IMR-90 (cell line): ENCODE data around the gene ROBO3. TPM values are rescaled to one million over a fixed set of nuclear protein-coding genes. Genes with fewer than 3 reads are reported as not detected.

Experiments
- ATAC-seq: fragments of 200-7000 bp; cut with Tn5 transposase; 2 replicates; pipeline ENCODE4 v1.9.1; 2020; ENCODE audit warnings: low read depth, mild to moderate bottlenecking, moderate library complexity
- BruUV-seq: library from RNA; stranded (reverse); fragments of 400-500 nt; replicated peaks from 2 replicates; lab custom pipeline; 2021; lab: Mats Ljungman, UMichigan
- CTCF ChIA-PET: fragments of 300-600 bp; formaldehyde crosslinking; extraction: SDS; loops from one replicate; lab custom pipeline; 2021; ENCODE audit warnings: antibody characterized with exemption; lab: Yijun Ruan, JAX
- POLR2A ChIA-PET: fragments of 300-600 bp; sonication (Branson Sonifier 250); formaldehyde crosslinking; loops from one replicate; lab custom pipeline; 2022; ENCODE audit warnings: antibody characterized with exemption; ENCODE audit not compliant: unreplicated experiment; lab: Charles Lee
- DNase-seq: peaks from one replicate; pipeline ENCODE4 v3.0.0; 2013
- H2AFZ ChIP-seq: replicated peaks from 2 replicates; pipeline ENCODE3; 2013; ENCODE audit warnings: low read length, mild to moderate bottlenecking; ENCODE audit not compliant: poor library complexity
- H2AK5ac ChIP-seq: 2 replicates; pipeline ENCODE4 v1.6.1; 2013; ENCODE audit warnings: low read depth, low read length, inconsistent platforms
- H2AK9ac ChIP-seq: replicated peaks from 2 replicates; pipeline ENCODE3; 2013; ENCODE audit warnings: mild to moderate bottlenecking, low read depth, low read length, moderate library complexity; ENCODE audit not compliant: poor library complexity
- H2BK120ac ChIP-seq: 2 replicates; pipeline ENCODE4 v1.6.1; 2013; ENCODE audit warnings: low read depth, low read length, inconsistent platforms
- H2BK15ac ChIP-seq: 3 replicates; pipeline ENCODE4 v1.6.1; 2013; ENCODE audit warnings: low read depth, low read length, inconsistent platforms
- H2BK20ac ChIP-seq: 2 replicates; pipeline ENCODE4 v1.6.1; 2013; ENCODE audit warnings: low read depth, mild to moderate bottlenecking, inconsistent platforms, low read length, moderate library complexity
- H2BK5ac ChIP-seq: 2 replicates; pipeline ENCODE4 v1.6.1; 2013; ENCODE audit warnings: mild to moderate bottlenecking, low read depth, low read length, inconsistent platforms; ENCODE audit not compliant: poor library complexity, severe bottlenecking
- H3K14ac ChIP-seq: replicated peaks from 2 replicates; pipeline ENCODE4 v1.6.1; 2013; ENCODE audit warnings: low read depth, low read length, inconsistent platforms
- H3K18ac ChIP-seq: 2 replicates; pipeline ENCODE4 v1.6.1; 2013; ENCODE audit warnings: low read depth, low read length, control low read depth
- H3K23ac ChIP-seq: 2 replicates; pipeline ENCODE4 v1.6.1; 2013; ENCODE audit warnings: low read depth, low read length, inconsistent platforms
- H3K27ac ChIP-seq: 2 replicates; pipeline ENCODE4 v1.5.1; 2013; ENCODE audit warnings: mild to moderate bottlenecking, control low read depth, low read length; ENCODE audit not compliant: insufficient read depth
- H3K27me3 ChIP-seq: 2 replicates; pipeline ENCODE4 v1.6.1; 2013; ENCODE audit warnings: low read length; ENCODE audit not compliant: control insufficient read depth, insufficient read depth
- H3K36me3 ChIP-seq: 2 replicates; pipeline ENCODE4 v1.6.1; 2013; ENCODE audit warnings: low read length, mixed read lengths; ENCODE audit not compliant: control insufficient read depth, insufficient read depth
- H3K4ac ChIP-seq: 2 replicates; pipeline ENCODE4 v1.6.1; 2013; ENCODE audit warnings: low read depth, low read length, inconsistent platforms
- H3K4me1 ChIP-seq: 2 replicates; pipeline ENCODE4 v1.6.1; 2013; ENCODE audit warnings: low read length, mixed read lengths; ENCODE audit not compliant: control insufficient read depth, insufficient read depth
- H3K4me2 ChIP-seq: 2 replicates; pipeline ENCODE4 v1.6.1; 2013; ENCODE audit warnings: low read depth, mild to moderate bottlenecking, control low read depth, low read length, moderate library complexity
- H3K4me3 ChIP-seq: 2 replicates; pipeline ENCODE4 v1.5.1; 2013; ENCODE audit warnings: low read depth, mild to moderate bottlenecking, control low read depth, low read length, moderate library complexity; ENCODE audit not compliant: insufficient read depth
- H3K56ac ChIP-seq: 2 replicates; pipeline ENCODE4 v1.6.1; 2013; ENCODE audit warnings: low read length, inconsistent platforms; ENCODE audit not compliant: insufficient read depth; ENCODE audit errors: extremely low read depth
- H3K79me1 ChIP-seq, 2 experiments: 2 replicates each; pipeline ENCODE4 v1.6.1; 2013; ENCODE audit warnings: low read length in 2 of 2, inconsistent platforms in 1 of 2, low read depth in 1 of 2
- H3K9ac ChIP-seq: 2 replicates; pipeline ENCODE4 v1.6.1; 2013; ENCODE audit warnings: low read depth, low read length, control low read depth
- H3K9me1 ChIP-seq: 2 replicates; pipeline ENCODE4 v1.6.1; 2013; ENCODE audit warnings: low read length, inconsistent platforms; ENCODE audit not compliant: insufficient read depth
- H3K9me3 ChIP-seq: 2 replicates; pipeline ENCODE4 v1.6.1; 2013; ENCODE audit warnings: low read length; ENCODE audit not compliant: control insufficient read depth, insufficient read depth
- H4K20me1 ChIP-seq: 2 replicates; pipeline ENCODE4 v1.6.1; 2013; ENCODE audit warnings: low read length, inconsistent platforms; ENCODE audit not compliant: insufficient read depth
- H4K5ac ChIP-seq: 2 replicates; pipeline ENCODE4 v1.6.1; 2013; ENCODE audit warnings: mild to moderate bottlenecking, low read depth, low read length, control low read depth
- H4K8ac ChIP-seq, 2 experiments: 2 replicates each; pipeline ENCODE4 v1.6.1; 2013; ENCODE audit warnings: low read depth in 2 of 2, low read length in 2 of 2, control low read depth in 1 of 2, inconsistent platforms in 1 of 2
- H4K91ac ChIP-seq: 2 replicates; pipeline ENCODE4 v1.6.1; 2013; ENCODE audit warnings: low read depth, low read length, inconsistent platforms; ENCODE audit not compliant: insufficient read depth
- BHLHE40 ChIP-seq: fragments of 150-350 bp; IDR thresholded peaks from 2 replicates; pipeline ENCODE4 v1.6.1; 2016; ENCODE audit warnings: mild to moderate bottlenecking, low read depth, low read length
- CEBPB ChIP-seq: IDR thresholded peaks from 2 replicates; pipeline ENCODE4 v1.6.1; 2012; ENCODE audit warnings: low read depth, low read length, improper control_type of control experiment
- CHD1 ChIP-seq: IDR thresholded peaks from 2 replicates; pipeline ENCODE4 v1.6.1; 2012; ENCODE audit warnings: low read depth, low read length, improper control_type of control experiment
- FOS ChIP-seq: fragments of 150-350 bp; IDR thresholded peaks from 2 replicates; pipeline ENCODE4 v1.6.1; 2016; ENCODE audit warnings: low read depth, low read length
- MXI1 ChIP-seq: IDR thresholded peaks from 2 replicates; pipeline ENCODE4 v1.6.1; 2012; ENCODE audit warnings: low read depth, mild to moderate bottlenecking, low read length, moderate library complexity, borderline replicate concordance
- NFE2L2 ChIP-seq: fragments of 150-350 bp; IDR thresholded peaks from 2 replicates; pipeline ENCODE4 v1.6.1; 2016; ENCODE audit warnings: low read depth, mild to moderate bottlenecking, low read length
- POLR2A ChIP-seq: IDR thresholded peaks from 2 replicates; pipeline ENCODE4 v1.6.1; 2012; ENCODE audit warnings: mild to moderate bottlenecking, low read depth, low read length
- RAD21 ChIP-seq: IDR thresholded peaks from 2 replicates; pipeline ENCODE4 v1.6.1; 2012; ENCODE audit warnings: low read length, improper control_type of control experiment
- RCOR1 ChIP-seq: IDR thresholded peaks from 2 replicates; pipeline ENCODE4 v1.6.1; 2012; ENCODE audit warnings: mild to moderate bottlenecking, low read length, improper control_type of control experiment; ENCODE audit not compliant: insufficient replicate concordance
- RFX5 ChIP-seq: IDR thresholded peaks from 2 replicates; pipeline ENCODE4 v1.8.0; 2012; ENCODE audit warnings: low read depth, mild to moderate bottlenecking, low read length, moderate library complexity
- WGBS, 2 experiments: methylation state at CpG; one replicate each; pipeline versions ENCODE4 v1.1.5 to v1.1.7; 2013; ENCODE audit warnings: missing lambda C conversion rate in 2 of 2; ENCODE audit not compliant: insufficient read length in 1 of 2; ENCODE audit errors: extremely low coverage in 2 of 2; 5-methylcytosine and 5-hydroxymethylcytosine counted together
- dilution Hi-C: fragments of 300-500 bp; cut with HindIII; formaldehyde crosslinking; loops from one replicate; pipeline ENCODE4 v1.14.3; 2018; ENCODE audit warnings: low sequenced_read_pairs; ENCODE audit not compliant: unreplicated experiment
- in situ Hi-C: fragments of 300-500 bp; cut with MboI; formaldehyde crosslinking; loops from 3 replicates; pipeline ENCODE4 v1.14.3; 2019; ENCODE audit warnings: low sequenced_read_pairs, inconsistent platforms, mixed read lengths
- intact Hi-C: fragments of 100-400 bp; cut with micrococcal nuclease; formaldehyde crosslinking; loops from 2 replicates; pipeline ENCODE4 v1.10.0; 2022
- polyA plus RNA-seq, 3 experiments: library from polyadenylated mRNA; depleted of rRNA; stranded (reverse); fragments of >200 nt; gene quantifications; 2 replicates each; pipeline ENCODE4 v1.2.3, GENCODE V29; 2012; ENCODE audit warnings: low replicate concordance in 1 of 3
- total RNA-seq: library from RNA; depleted of rRNA; stranded (reverse); fragments of >200 nt; gene quantifications from 2 replicates; pipeline ENCODE4 v1.2.3, GENCODE V29; 2012
- TF ChIP-seq, protein P1 (sequence below): conservative IDR thresholded peaks from 2 replicates; pipeline ENCODE4 v1.5.1; 2012; ENCODE audit warnings: mild to moderate bottlenecking, low read depth, low read length, improper control_type of control experiment

Gene ROBO3
- total and polyA plus RNA-seq, 2 of the 4 experiments (the other 2 are of a cell fraction), result 12.0 to 54.1 TPM

DNA sequence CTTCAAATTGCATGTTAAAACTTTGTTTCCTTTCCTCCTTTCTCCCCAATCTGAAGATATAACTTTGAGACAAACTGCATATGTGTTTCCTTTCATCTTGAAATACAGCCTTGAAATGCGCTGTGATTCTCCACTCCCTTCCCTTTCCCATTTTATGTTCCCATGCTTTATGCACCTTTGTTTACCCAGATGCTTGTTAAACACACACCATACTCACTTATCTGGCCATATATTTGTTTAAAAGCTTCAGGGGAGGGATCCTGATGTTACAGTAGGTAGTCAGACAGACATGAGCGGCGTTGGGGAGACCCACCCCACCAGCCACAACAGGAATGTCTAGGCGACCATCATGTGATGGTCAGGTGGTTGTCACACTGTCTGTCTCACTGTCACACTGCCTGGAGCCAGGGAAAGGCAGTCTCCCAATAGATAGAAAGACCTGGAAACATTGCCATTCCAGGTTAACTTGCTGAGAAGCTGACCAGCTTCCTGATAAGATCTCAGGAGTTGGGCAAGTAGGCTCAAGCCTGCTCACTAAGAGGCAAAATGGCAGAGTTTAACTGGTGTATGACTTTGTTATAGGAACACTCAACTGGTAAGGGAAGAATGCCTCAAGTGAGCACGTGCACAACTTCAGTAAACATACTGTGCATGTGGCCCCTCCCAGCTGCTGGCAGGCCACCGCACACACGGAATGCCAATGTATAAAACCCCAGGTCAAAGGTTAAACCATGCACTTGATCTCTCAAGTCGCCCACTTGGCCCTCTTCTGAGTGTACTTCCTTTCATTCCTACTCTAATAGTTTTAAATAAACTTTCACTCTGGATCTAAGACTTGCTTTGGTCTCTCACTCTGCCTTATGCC, 41.5 kb upstream of the ROBO3 start:
- Histone ChIP-seq H2BK120ac (no peak overlapping the region), H3K9me1 (no peaks in the 10 kb centered on the region), H3K9ac (no peak overlapping the region), H3K27me3 (peaks cover 45% of the 10 kb centered on the region), H4K8ac (no peak overlapping the region), H3K14ac (no peak overlapping the region), H3K27ac (no peak overlapping the region), H4K20me1 (no peaks in the 10 kb centered on the region), H2BK15ac (no peak overlapping the region), H3K18ac (no peak overlapping the region), H3K79me1 (no peaks in the 10 kb centered on the region), H4K91ac (no peak overlapping the region), H2BK5ac (no peak overlapping the region), H2BK20ac (no peak overlapping the region), H3K4me1 (no peaks in the 10 kb centered on the region), H2AK9ac (no peak overlapping the region), H2AFZ (no peak overlapping the region), H3K23ac (no peak overlapping the region), H3K4me3 (no peak overlapping the region), H3K56ac (no peak overlapping the region), H3K4ac (no peak overlapping the region), H3K36me3 (no peaks in the 10 kb centered on the region), H4K5ac (no peak overlapping the region), H3K9me3 (peaks cover 2% of the 10 kb centered on the region; the same call in 1 of the 2 replicates), H2AK5ac (no peak overlapping the region), H3K4me2 (no peak overlapping the region)
- WGBS, 2 experiments, result 17% methylated on average over 1 of the region's 8 CpGs; no CpG with 5 or more reads in 1 of the 2 experiments
- TF ChIP-seq BHLHE40 (no peak), RFX5 (no peak), CHD1 (no peak), NFE2L2 (no peak), CEBPB (no peak), RCOR1 (no peak), RAD21 (no peak), POLR2A (no peak), FOS (no peak), MXI1 (no peak)
- TF ChIP-seq, protein P1, sequence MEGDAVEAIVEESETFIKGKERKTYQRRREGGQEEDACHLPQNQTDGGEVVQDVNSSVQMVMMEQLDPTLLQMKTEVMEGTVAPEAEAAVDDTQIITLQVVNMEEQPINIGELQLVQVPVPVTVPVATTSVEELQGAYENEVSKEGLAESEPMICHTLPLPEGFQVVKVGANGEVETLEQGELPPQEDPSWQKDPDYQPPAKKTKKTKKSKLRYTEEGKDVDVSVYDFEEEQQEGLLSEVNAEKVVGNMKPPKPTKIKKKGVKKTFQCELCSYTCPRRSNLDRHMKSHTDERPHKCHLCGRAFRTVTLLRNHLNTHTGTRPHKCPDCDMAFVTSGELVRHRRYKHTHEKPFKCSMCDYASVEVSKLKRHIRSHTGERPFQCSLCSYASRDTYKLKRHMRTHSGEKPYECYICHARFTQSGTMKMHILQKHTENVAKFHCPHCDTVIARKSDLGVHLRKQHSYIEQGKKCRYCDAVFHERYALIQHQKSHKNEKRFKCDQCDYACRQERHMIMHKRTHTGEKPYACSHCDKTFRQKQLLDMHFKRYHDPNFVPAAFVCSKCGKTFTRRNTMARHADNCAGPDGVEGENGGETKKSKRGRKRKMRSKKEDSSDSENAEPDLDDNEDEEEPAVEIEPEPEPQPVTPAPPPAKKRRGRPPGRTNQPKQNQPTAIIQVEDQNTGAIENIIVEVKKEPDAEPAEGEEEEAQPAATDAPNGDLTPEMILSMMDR, result no peak
- no TSS peak for BruUV-seq
- ChIA-PET CTCF (no interaction called here), POLR2A (no interaction called here)
- intact Hi-C loops, result no loop called here
- no peak for ATAC-seq
- DNase-seq, result no peak
- in situ Hi-C loops, result loop anchor here (25.0 kb wide), 1 partner anchor 411 kb away; the partner anchor contains the start of gene OR8B4
- dilution Hi-C loops, result no loop called here
